RCC 7860 (cell line): ENCODE data around the gene FIGN.
A peak's percentile ranks its signal among the peaks of the same experiment; 100 is the strongest.

Experiments used
- DNase-seq: peaks from one replicate; pipeline ENCODE4 v3.0.0-alpha.2; 2015; ENCODE audit warnings: low spot score
- FAIRE-seq: peaks from 2 replicates; lab custom pipeline; 2012; peaks lifted over from hg19 to GRCh38; lab: Jason Lieb, UNC

The FIGN gene

DNA sequence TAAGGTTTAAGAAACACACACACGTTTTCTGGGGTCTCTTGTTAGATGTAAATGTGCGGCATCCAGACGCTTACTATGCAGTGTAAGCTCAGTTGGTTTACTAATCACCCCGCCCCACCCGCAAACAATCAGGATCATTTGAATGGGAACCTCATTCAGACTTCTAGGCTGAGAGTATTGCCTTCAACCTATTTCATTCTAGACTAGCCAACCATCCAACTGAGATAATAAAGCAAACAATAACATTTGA lies 1.3 kb upstream of the FIGN start:
- FAIRE-seq (no peak), DNase-seq (no peak)

DNA sequence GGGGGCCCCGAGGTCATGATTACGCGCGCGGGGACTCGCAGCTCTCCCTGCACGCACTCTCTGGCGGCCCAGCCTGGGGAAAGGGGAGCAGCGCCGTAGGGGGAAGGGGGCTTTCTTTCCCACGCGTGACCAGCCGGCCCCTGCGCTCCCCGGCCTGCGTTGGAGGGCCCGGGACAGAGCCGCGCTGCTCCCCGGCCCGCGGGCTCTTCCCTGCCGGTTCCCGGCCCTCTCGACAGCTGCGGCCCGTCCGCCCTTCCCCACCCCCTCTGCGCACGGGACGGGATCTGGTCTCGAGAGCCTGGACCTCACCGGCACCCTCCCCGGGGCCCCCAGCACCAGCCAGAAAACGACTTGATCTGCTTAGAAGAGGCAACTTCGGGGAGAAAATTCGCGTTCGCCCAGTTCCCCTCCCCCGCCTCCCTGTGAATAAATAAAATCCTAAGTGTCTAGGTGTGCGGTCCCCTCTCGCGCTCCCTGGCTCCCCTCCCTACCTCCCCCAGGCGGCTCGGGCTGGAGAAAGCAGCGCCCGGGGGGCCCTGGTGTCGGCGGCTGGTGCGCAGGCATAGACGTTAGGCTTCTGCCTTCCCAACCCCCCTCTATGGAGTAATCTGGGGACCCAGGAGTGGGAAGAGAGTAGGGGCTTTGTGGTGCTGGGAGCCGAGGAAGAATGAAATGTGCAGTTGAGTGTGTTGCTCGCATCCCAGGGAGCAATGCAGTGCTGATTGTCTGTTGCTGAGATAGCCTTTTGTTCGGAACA lies 803 bp upstream of the FIGN start:
- DNase-seq (peak; percentile 41), FAIRE-seq (no peak)

DNA sequence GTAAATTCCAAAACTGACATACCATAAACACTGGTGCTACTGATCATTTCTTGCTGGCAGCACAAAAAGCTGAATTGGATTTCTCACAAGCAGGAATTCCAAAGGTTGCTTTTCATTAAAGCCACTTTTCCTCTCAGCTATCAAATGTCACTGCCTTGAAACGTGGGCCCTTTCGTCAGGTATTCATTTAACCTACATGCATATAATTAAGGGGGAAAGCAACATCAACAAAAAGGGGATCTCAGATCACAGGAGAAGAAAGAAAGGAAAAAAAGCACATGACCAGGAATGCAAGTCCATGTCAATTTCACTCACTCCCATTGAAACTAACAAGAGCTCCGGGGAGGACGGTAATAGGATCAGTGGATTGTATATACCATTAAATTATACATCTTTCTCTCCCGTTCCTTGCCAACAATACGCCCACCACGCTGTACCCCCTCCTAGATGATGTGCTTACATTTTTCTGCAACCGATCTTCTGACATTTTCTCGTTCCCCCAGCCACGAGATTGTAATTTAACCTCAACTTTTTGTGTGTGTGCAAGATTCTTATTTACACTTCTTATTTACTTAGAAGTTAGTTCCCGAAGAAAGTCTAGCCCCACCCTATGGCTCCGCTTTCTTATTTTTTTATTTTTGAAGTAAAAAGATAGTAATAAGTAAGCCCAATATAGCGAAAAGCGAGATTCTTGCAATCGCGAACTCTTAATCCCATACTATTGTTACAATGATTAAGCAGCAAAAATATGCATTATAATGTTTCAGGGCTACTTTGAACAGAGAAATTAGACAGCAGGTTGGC lies 725 bp downstream of the FIGN start:
- no peak for FAIRE-seq
- peak; percentile 42 for DNase-seq

DNA sequence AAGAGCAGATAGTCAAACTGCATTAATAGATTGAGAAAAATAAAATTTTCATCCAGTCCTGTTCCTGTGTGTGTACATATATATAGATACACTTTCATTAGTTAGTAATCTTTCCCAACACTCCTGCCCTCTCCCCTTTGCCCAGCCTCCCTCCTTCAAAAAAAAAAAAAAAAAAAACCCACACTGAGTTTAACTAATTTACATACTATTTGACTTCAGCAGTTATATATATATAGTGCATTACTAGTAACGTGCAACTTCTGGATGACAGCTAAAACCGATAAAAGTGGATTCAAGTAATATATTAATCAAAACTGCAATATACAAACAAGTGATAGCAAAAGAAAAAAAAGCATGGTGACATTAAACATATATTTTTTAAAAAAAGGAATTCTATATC lies 1.4 kb downstream of the FIGN start:
- DNase-seq: no peak
- peak; percentile 63 for FAIRE-seq

DNA sequence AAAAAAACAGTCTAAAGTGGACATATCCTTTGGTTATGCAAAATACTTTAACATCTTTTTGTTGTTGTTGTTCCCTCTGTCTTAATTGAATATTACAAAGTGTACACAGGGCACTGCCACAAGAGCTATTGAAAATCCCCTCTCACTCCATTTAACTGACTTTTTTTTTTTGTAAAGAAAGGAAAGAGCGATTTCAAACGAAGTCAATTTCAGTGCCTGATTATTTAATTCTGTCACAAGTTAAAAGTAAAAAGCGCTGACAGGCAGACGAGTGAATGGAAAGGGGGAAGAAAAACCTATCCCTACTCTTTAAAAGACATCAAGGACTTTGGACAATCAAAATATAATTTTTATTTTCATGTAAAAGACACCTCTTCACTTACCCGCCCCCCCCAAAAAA lies 1.9 kb downstream of the FIGN start:
- FAIRE-seq: no peak
- DNase-seq: no peak

DNA sequence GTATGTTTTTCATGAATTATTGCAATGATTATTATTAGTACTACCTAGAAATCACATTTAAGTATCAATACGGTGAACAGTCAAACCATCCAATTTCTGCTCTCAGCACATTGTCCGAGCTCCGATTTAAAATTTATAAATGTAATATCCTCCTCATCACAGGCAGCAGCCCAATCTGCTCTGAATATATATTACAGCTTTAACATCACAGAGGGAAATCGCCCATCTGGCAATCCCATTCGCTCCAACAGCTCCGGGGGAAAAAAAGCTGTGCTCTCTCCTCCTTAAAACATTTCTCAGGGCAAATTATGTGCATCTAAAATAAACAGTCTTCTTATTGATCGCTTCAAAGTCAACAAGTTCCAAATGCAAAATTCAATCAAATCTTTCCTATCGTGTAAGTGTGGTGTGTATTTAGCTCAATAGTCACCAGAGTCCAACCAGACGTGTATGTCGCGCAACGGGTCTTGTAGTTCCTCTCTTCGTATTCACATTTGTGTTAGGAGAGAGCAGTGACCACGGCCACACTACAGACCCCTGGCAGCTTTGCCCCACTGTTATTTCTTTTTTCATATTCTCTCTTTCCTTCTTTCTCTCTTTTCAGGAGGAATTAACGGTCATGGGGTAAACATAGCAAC lies 2.4 kb downstream of the FIGN start:
- DNase-seq: peak; percentile 42
- FAIRE-seq: peak; percentile 39

DNA sequence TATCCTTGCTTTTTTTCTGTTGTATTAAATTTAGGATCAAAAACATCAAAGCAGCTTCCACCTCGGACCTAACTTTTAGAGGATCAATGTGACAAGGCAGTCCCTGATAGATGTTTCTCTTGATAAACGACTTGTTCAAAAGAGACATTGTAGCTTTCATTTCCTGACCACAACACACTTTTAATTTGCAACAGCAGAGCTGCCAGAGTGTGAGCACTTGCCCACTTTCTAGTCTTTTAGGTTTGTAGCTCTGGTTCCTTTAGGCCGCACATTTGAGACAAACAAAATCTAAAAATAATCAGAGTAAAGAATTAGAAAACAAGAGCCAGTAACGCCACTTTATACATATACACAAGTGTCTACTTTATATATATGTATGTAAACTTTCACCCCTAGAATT lies 3.1 kb downstream of the FIGN start:
- FAIRE-seq: no peak
- peak; percentile 50 for DNase-seq

DNA sequence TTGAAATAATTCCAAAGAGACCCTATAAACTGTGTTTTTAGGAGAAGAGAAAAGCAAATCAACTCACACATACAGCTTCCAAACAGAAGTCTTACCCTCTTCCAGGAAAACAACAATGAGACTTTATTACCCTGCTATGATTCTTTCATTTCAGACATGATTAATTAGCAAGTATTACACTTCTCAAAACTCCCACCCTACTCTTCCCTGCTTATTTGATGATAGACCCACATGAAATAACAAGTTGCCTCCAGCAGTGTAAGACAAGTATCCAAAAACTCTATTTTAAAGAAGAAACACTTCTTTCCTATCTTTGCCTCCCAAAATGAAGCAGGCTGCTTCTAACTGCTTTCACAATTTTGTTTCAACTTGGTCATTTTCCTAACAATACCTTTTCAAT lies 4.1 kb downstream of the FIGN start:
- DNase-seq: no peak
- FAIRE-seq: no peak

DNA sequence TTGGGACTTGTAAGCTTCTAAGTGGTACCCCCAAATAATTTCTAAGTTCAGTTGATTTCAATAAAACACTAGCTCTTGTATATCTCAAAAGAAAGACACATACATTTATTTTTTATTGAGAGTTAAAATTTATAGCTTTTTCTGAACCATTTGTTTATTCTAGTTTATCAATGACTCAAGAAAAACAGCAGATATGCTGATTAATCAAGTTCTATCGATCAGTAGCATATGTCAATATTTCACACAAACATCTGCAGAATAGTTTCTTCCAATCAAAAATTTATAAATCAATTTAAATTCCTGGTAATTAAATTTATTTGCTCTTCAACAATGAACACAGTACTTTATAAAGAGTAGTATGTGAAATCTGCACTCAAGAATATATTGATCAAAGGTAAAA lies 5.3 kb downstream of the FIGN start:
- DNase-seq (no peak), FAIRE-seq (peak; percentile 70)

DNA sequence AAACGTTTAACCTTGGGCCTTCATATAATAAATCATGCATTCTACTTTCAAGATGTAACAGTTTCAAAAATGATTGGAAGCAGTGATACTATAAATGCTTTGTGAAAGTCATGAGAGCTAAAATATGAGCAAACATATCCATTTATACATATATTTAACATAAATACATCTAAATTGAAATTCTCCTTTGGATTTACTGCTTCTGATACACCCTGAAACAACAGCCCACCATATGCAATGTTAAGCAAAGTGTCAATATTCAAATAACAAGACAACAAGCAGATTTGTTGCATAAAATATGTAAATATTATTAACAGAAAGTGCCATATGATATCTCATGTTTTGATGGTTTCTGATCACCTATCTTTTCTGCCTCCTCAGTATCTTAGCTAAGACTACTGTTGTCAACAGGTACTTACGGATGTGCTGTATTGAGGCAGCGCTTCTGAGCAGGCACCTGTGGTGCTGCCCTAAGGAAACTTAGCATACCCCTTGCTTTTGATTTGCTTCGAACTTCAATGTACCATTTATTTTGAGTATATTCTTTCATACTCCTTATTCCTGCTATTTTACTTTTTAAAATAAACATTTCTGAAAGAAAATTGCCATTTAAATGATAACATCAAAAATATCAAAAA lies 6.1 kb downstream of the FIGN start:
- no peak for FAIRE-seq
- no peak for DNase-seq

DNA sequence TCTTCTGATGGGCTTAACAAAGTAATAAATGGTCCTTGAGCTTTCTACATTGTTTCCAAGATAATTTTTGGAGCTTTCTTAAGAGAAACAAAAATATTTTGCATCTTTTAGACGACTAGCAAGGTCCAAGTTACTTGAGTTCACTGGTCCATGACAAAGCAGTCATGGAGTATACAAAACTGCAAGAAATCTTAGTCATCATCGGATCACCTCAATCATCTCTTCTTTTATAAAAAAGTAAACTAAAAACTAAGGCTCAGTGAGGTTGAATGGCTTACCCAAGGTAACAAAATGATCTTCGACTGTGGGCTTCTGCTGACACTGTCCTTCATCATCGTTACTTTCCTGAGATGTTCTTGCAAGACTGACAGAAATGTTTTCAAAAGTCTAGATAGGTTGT lies 11.9 kb downstream of the FIGN start:
- peak; percentile 68 for DNase-seq
- FAIRE-seq: peak; percentile 94

DNA sequence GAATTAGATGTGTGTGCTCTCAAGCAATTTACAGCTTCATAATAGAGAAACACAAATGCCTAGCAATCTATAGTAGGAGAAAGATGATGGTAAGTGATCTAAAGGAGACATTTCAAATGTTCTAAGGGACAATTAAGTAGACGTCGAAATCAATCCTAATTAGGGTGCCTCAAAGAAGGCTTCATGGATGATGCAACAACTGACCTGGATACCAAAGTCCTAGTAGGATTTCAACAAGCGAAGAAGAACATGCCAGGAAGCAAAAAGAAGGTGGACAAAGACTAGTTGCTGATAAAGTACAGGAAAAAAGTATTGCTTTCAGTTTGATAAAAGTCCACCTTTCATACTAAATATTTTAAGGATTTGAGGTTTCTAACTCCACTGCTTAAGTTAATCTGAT lies 12.5 kb downstream of the FIGN start:
- DNase-seq (no peak), FAIRE-seq (peak; percentile 26)

DNA sequence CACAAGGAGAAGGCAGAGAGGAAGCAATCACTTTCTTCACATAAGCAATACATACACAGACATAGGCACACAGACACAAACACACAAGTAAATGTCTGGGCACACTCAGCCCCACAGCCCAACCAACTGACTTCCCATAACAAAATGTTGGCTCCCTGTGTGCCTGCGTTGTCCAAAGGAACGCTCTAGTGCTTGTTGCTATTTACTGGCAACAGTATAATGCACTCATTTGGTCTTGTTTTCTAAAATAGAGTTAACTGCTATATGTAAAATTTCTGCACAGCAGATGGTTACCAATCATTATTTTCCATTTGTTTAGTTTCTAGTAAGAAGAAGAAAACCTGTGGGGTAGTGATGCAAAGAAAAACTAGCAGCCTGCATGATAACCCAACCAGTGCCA lies 16.5 kb downstream of the FIGN start:
- DNase-seq (no peak), FAIRE-seq (no peak)

DNA sequence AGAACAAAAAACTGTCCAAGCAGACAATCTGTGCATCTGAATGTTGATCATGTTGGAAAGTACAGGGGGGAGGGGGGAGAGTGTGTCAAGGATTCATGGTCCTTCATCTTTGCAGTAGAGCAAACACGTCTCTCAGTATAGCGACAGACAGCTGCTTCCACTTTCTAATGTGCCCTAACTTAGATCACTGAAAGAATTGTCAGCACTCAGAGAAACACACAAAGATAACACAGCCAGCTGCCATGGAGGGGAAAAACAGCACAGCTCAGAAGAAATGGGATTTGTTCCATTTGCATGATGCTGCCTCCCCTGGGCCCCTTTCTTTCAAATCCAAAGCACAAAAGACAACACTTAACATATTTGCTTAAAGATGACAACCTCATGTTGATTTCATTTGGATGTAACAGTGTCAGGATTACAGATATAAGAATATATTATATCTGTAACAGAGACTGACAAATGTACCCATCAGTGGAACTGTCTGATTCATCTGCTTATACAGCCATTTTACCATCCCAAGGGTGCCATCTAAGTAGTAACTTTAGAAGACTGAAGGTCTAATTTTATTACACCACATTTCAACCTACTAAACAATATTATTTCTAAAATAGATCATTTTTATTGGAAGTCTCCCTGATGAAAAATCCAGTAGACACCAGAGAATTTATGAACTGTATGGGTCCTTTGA lies 17.7 kb downstream of the FIGN start:
- DNase-seq (no peak), FAIRE-seq (no peak)

DNA sequence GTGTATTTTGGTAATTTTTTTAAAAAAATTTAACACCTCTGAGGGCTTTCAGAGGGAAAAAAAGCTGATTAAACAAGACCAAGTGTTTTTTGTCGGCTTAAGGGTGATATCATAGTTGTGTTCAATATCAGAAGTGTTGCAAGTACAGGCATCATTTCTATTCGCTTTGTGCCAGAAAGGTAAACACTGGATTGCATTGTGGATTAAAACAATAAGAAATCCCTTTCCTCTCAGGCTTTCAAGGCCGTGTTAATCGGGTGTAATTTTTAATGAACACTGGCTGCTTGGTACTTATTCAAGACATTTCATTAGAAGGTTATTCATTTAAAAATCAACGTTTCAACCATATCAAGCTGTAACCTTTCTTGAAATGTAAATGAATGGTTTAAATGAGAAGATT lies 18.3 kb downstream of the FIGN start:
- no peak for DNase-seq
- no peak for FAIRE-seq

DNA sequence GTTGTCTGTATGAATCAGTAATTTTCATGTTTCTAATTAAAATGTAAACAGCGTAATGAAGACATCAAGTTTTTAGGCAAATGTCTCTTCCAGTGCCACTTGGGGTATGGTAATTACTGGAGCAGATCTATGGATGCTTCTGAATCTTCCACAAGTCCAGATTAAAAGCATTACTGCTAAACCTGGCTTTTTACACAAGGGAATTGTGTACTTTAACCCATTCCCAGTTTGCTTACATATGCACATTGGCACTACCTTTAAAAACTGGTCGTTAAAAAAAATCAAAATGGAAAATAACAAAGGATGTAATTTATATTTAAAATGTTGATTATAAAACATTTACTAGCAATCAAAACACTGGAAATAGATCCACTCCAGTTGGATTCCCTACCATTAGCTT lies 19.7 kb downstream of the FIGN start:
- DNase-seq (no peak), FAIRE-seq (no peak)

DNA sequence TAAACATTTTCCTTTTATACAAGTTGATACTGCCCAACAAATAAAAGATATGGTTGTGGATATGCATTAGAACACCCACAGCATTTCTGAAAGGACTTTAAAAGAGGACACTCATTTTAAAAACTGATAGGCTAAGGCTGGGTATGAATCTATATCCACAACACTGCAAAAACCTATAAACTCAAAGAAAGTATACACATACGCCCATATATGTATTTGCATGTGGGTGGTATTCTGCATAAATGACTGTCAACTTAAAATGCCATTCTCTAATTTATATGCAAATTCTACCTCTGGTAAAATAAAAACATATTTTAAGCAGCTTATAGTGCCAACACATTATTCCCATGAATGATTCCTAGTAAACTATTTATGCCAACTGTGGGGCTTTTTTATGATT lies 20.1 kb downstream of the FIGN start:
- DNase-seq (no peak), FAIRE-seq (no peak)

DNA sequence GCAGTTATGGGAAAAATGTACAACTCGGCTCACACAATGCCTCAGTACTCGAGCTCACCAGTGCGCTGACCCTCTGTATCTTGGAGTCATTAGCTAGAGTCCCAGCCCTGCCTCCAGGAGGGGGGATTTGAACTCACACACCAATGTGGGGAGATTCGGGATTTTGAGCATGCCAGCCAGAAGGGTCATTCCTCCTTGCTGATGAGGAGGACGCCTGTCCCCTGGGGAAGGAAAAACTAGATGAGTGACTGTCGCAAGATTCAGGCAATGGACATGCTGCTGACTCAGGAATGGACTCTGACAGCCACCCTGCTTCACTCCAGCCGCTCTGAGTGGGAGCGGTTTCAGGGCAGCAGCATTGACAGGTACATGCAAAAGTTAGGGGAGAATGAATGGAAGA lies 20.6 kb downstream of the FIGN start:
- FAIRE-seq: no peak

DNA sequence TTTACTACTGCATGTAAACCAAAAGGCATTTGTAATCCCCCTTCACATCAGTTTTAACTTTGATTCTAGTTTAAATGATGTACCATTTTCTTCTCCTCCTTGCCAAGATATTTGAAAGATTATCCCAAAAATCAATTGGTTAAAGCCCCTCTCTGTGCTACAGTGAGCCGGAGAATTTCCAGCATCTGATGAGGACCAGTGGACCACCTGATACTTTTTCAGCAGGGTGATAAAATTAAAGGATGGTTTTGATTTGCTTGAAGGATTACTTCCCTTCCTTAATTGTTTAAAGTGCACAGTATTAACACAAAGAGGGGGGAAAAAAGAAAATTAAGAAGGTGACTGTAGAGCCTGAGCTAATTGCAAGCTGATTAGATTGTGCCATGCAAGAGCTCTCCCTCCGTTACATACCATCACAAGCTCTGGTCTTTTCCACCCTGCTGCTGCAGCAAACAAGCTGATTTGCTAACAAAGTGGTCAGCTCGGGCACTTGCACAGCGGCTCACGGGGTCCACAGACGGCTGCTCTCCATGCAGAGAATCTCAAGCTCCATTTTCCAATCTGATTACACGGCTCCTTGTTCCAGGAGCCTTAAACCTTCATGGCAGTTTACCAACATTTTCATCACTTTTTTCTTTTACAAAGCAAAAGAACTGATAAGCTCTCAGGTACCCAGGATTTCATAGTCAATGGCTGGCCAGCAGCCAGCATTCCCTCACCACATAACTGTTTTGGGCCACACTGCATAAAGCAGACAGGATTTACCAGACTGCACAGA lies 22.1 kb downstream of the FIGN start:
- DNase-seq (no peak), FAIRE-seq (no peak)

More for the DNA sequence above, 20.6 kb downstream of the FIGN start:
- DNase-seq: no peak

DNA sequence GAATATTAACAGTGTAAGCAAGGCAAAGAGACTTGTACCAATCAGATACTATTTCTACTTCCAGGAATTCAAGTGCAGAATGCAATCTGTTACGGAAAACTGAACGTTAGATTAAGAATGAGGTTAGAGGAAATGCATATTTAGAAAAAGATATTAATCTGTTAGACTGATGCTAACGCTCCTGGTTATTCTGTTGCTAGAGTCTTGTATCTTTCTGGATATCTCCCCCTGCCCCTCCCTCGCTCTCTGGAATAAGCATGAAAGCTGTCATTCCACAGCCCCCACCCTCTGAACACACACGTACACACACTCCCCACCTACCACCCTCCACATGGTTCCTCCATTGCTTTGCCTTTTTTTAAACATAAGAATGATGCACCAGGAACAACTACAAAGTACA lies 24.1 kb downstream of the FIGN start:
- FAIRE-seq: no peak
- no peak for DNase-seq
